ENCODE data around the gene PHF21B. TPM values are rescaled to one million over a fixed set of nuclear protein-coding genes. Genes with fewer than 3 reads are reported as not detected.

Gene PHF21B
- total and polyA plus RNA-seq, 2 of the 8 experiments (the other 6 are each of a cell fraction or from before 2014, with no cell fraction given) = 19.3 to 68.1 TPM

DNA sequence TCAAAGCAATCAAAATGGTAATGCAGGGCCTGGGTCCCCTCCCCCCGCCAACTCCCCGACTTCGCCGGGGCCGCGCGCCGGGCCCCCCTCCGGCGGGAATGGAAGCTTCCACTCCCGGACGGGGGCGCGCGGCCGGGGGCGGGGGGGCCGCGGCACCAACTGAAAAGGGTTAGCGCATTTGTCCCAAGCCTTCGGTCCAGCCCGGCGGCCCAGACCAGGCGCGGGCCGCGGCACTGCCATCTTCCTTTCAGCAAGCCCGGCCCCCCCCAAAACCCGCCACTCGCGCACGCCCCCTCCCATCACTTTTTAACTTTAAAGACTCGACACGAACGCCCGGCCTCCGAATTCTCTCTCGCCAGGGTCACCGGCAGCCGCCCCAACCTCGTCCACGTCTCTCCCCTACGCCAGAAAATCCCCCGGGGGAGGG, 2.8 kb downstream of the PHF21B start (continued):
- TF ChIP-seq, protein P1, sequence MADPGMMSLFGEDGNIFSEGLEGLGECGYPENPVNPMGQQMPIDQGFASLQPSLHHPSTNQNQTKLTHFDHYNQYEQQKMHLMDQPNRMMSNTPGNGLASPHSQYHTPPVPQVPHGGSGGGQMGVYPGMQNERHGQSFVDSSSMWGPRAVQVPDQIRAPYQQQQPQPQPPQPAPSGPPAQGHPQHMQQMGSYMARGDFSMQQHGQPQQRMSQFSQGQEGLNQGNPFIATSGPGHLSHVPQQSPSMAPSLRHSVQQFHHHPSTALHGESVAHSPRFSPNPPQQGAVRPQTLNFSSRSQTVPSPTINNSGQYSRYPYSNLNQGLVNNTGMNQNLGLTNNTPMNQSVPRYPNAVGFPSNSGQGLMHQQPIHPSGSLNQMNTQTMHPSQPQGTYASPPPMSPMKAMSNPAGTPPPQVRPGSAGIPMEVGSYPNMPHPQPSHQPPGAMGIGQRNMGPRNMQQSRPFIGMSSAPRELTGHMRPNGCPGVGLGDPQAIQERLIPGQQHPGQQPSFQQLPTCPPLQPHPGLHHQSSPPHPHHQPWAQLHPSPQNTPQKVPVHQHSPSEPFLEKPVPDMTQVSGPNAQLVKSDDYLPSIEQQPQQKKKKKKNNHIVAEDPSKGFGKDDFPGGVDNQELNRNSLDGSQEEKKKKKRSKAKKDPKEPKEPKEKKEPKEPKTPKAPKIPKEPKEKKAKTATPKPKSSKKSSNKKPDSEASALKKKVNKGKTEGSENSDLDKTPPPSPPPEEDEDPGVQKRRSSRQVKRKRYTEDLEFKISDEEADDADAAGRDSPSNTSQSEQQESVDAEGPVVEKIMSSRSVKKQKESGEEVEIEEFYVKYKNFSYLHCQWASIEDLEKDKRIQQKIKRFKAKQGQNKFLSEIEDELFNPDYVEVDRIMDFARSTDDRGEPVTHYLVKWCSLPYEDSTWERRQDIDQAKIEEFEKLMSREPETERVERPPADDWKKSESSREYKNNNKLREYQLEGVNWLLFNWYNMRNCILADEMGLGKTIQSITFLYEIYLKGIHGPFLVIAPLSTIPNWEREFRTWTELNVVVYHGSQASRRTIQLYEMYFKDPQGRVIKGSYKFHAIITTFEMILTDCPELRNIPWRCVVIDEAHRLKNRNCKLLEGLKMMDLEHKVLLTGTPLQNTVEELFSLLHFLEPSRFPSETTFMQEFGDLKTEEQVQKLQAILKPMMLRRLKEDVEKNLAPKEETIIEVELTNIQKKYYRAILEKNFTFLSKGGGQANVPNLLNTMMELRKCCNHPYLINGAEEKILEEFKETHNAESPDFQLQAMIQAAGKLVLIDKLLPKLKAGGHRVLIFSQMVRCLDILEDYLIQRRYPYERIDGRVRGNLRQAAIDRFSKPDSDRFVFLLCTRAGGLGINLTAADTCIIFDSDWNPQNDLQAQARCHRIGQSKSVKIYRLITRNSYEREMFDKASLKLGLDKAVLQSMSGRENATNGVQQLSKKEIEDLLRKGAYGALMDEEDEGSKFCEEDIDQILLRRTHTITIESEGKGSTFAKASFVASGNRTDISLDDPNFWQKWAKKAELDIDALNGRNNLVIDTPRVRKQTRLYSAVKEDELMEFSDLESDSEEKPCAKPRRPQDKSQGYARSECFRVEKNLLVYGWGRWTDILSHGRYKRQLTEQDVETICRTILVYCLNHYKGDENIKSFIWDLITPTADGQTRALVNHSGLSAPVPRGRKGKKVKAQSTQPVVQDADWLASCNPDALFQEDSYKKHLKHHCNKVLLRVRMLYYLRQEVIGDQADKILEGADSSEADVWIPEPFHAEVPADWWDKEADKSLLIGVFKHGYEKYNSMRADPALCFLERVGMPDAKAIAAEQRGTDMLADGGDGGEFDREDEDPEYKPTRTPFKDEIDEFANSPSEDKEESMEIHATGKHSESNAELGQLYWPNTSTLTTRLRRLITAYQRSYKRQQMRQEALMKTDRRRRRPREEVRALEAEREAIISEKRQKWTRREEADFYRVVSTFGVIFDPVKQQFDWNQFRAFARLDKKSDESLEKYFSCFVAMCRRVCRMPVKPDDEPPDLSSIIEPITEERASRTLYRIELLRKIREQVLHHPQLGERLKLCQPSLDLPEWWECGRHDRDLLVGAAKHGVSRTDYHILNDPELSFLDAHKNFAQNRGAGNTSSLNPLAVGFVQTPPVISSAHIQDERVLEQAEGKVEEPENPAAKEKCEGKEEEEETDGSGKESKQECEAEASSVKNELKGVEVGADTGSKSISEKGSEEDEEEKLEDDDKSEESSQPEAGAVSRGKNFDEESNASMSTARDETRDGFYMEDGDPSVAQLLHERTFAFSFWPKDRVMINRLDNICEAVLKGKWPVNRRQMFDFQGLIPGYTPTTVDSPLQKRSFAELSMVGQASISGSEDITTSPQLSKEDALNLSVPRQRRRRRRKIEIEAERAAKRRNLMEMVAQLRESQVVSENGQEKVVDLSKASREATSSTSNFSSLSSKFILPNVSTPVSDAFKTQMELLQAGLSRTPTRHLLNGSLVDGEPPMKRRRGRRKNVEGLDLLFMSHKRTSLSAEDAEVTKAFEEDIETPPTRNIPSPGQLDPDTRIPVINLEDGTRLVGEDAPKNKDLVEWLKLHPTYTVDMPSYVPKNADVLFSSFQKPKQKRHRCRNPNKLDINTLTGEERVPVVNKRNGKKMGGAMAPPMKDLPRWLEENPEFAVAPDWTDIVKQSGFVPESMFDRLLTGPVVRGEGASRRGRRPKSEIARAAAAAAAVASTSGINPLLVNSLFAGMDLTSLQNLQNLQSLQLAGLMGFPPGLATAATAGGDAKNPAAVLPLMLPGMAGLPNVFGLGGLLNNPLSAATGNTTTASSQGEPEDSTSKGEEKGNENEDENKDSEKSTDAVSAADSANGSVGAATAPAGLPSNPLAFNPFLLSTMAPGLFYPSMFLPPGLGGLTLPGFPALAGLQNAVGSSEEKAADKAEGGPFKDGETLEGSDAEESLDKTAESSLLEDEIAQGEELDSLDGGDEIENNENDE (IDR thresholded peaks at IDR 0.05; ENCODE audit: insufficient replicate concordance, low read length) = no peak
- TF ChIP-seq POLR2AphosphoS5 (IDR thresholded peaks at IDR 0.05; ENCODE audit: low read depth, low read length) (peak; percentile 29; the same call in 1 of the 2 replicates), HDAC6 (IDR thresholded peaks at IDR 0.05; ENCODE audit: low read depth, low read length) (no peak), RFX5 (IDR thresholded peaks at IDR 0.05; ENCODE audit: borderline replicate concordance, low read depth, low read length) (no peak), BCL11A (IDR thresholded peaks at IDR 0.05; ENCODE audit: low read depth in 2 of 2, low read length in 2 of 2) (no peak), NANOG (IDR thresholded peaks at IDR 0.05; ENCODE audit: insufficient read depth, low read depth, low read length, poor library complexity, severe bottlenecking) (peak; percentile 77), POU5F1 (IDR thresholded peaks at IDR 0.05; ENCODE audit: low read depth, low read length) (no peak), JUN (IDR thresholded peaks at IDR 0.05; ENCODE audit: low read depth, low read length) (no peak), KDM5A (IDR thresholded peaks at IDR 0.05; ENCODE audit: low read length) (no peak)

All from H1 (cell line).